ENCODE data around the gene SPATA17.

- TF ChIP-seq, protein P1, sequence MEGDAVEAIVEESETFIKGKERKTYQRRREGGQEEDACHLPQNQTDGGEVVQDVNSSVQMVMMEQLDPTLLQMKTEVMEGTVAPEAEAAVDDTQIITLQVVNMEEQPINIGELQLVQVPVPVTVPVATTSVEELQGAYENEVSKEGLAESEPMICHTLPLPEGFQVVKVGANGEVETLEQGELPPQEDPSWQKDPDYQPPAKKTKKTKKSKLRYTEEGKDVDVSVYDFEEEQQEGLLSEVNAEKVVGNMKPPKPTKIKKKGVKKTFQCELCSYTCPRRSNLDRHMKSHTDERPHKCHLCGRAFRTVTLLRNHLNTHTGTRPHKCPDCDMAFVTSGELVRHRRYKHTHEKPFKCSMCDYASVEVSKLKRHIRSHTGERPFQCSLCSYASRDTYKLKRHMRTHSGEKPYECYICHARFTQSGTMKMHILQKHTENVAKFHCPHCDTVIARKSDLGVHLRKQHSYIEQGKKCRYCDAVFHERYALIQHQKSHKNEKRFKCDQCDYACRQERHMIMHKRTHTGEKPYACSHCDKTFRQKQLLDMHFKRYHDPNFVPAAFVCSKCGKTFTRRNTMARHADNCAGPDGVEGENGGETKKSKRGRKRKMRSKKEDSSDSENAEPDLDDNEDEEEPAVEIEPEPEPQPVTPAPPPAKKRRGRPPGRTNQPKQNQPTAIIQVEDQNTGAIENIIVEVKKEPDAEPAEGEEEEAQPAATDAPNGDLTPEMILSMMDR (IDR thresholded peaks at IDR 0.05 in 8 of 11, conservative IDR thresholded peaks at IDR 0.05 in 3 of 11) = no peak
- TF ChIP-seq POLR2A (IDR thresholded peaks at IDR 0.05) = no peak
These were observed 230.5 kb downstream of the SPATA17 start for GRCh38 chr1:217861658-217862057.

All from spleen (tissue), 7 donors.